MM.1S (cell line): Measurements from ENCODE around the gene PILRA.
A peak's percentile ranks its signal among the peaks of the same experiment; 100 is the strongest.

Experiments
- DNase-seq: peaks from one replicate; pipeline ENCODE4 v3.0.0-alpha.2; 2015
- H2AFZ ChIP-seq: fragments of 300-600 bp; sonication (generic); 2 replicates; pipeline ENCODE4 v1.6.0; 2016; ENCODE audit warnings: antibody characterized with exemption, low read length
- H3F3A ChIP-seq: fragments of 300-600 bp; sonication (generic); 2 replicates; pipeline ENCODE4 v1.6.1; 2016; ENCODE audit warnings: mild to moderate bottlenecking, antibody characterized with exemption, low read length, moderate library complexity, mixed read lengths; ENCODE audit not compliant: insufficient read depth
- H3K27ac ChIP-seq: fragments of 300-600 bp; sonication (generic); 2 replicates; pipeline ENCODE4 v1.5.1; 2016; ENCODE audit warnings: mild to moderate bottlenecking, low read length
- H3K27me3 ChIP-seq: fragments of 300-600 bp; sonication (generic); replicated peaks from 2 replicates; pipeline ENCODE4 v1.6.0; 2016; ENCODE audit warnings: low read length; ENCODE audit not compliant: insufficient read depth
- H3K36me3 ChIP-seq: fragments of 300-600 bp; sonication (generic); replicated peaks from 2 replicates; pipeline ENCODE4 v1.6.1; 2016; ENCODE audit warnings: mild to moderate bottlenecking, low read length, mixed read lengths; ENCODE audit not compliant: insufficient read depth
- H3K4me1 ChIP-seq: fragments of 300-600 bp; sonication (generic); 2 replicates; pipeline ENCODE4 v1.6.1; 2016; ENCODE audit warnings: low read length, mixed read lengths
- H3K4me2 ChIP-seq: fragments of 300-600 bp; sonication (generic); 2 replicates; pipeline ENCODE4 v1.6.0; 2016; ENCODE audit warnings: low read depth, low read length
- H3K4me3 ChIP-seq: fragments of 300-600 bp; sonication (generic); 2 replicates; pipeline ENCODE4 v1.5.1; 2016; ENCODE audit warnings: low read length, mixed read lengths
- H3K79me2 ChIP-seq: fragments of 300-600 bp; sonication (generic); 2 replicates; pipeline ENCODE4 v1.6.1; 2016; ENCODE audit warnings: mixed run types, low read length, mixed read lengths
- H3K9ac ChIP-seq: fragments of 300-600 bp; sonication (generic); 2 replicates; pipeline ENCODE4 v1.6.1; 2016; ENCODE audit warnings: low read length, mixed read lengths
- H3K9me2 ChIP-seq: fragments of 300-600 bp; sonication (generic); replicated peaks from 2 replicates; pipeline ENCODE4 v1.6.1; 2016; ENCODE audit warnings: mild to moderate bottlenecking, low read length, mixed read lengths; ENCODE audit not compliant: insufficient read depth
- H3K9me3 ChIP-seq: fragments of 300-600 bp; sonication (generic); replicated peaks from 2 replicates; pipeline ENCODE4 v1.6.1; 2016; ENCODE audit warnings: mild to moderate bottlenecking, low read length, mixed read lengths; ENCODE audit not compliant: insufficient read depth
- H4K20me1 ChIP-seq: fragments of 300-600 bp; sonication (generic); 2 replicates; pipeline ENCODE4 v1.6.1; 2016; ENCODE audit warnings: mild to moderate bottlenecking, low read length, moderate library complexity, mixed read lengths; ENCODE audit not compliant: insufficient read depth
- CTCF ChIP-seq: fragments of 300-600 bp; sonication (generic); IDR thresholded peaks from 2 replicates; pipeline ENCODE4 v1.5.1; 2016; ENCODE audit warnings: antibody characterized with exemption, low read length, mixed read lengths
- EZH2 ChIP-seq: fragments of 300-600 bp; sonication (generic); optimal IDR thresholded peaks from 2 replicates; pipeline ENCODE3; 2017; ENCODE audit warnings: low read depth, mild to moderate bottlenecking, antibody characterized with exemption, low read length, mixed read lengths
- EZH2phosphoT487 ChIP-seq: fragments of 300-600 bp; sonication (generic); IDR thresholded peaks from 2 replicates; pipeline ENCODE4 v1.6.1; 2018; ENCODE audit warnings: antibody characterized with exemption, low read length

PILRA gene

DNA sequence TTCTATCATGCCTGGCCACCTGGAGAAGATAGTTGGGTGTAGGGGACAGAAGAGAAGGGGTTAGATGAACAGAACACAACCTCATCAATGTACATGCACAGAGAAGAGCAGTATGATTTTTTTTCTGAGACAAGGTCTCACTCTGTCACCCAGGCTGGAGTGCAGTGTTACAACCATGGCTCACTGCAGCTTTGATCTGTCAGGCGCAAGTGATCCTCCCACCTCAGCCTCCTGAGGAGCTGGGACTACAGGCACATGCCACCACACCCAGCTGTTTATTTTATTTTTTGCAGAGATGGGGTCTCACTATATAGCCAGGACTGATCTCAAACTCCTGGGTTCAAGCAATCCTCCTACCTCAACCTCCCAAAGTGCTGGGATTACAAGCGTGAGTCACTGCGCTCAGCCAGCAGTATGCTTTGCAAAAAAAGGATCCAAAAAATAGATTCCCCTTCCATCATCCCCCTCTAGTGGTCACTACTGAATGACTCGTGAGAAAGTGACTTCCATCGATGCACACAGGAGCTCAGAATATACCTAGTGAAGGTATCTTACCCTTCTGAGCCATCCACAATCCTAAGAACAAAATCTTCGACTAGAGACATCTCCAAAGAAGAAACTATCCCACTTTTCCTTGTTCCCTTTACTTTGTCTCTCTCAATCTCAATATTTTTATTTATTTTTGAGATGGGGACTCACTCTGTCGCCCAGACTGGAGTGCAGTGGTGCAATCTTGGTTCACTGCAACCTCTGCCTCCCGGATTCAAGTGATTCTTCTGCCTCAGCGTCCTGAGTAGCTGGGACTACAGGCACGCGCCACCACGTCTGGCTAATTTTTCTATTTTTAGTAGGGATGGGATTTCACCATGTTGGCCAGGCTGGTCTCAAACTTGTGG lies 34.2 kb downstream of the PILRA start:
- Histone ChIP-seq H3K36me3 (no peaks in the 10 kb centered on the region), H3K27me3 (no peaks in the 10 kb centered on the region), H3K9me3 (no peaks in the 10 kb centered on the region), H3F3A (no peaks in the 10 kb centered on the region), H3K4me1 (no peaks in the 10 kb centered on the region), H4K20me1 (no peaks in the 10 kb centered on the region), H3K4me2 (no peak overlapping the region), H3K9me2 (no peaks in the 10 kb centered on the region), H2AFZ (no peak overlapping the region), H3K4me3 (no peak overlapping the region), H3K79me2 (no peaks in the 10 kb centered on the region), H3K9ac (no peak overlapping the region), H3K27ac (no peak overlapping the region)
- TF ChIP-seq EZH2phosphoT487: no peak
- peak; percentile 69 for TF ChIP-seq CTCF
- peak; percentile 74 for DNase-seq

GRCh38 chr7:100411101-100411500 lies 37.8 kb downstream of the PILRA start:
- Histone ChIP-seq H3K9ac (no peak overlapping the region), H3K4me3 (no peak overlapping the region), H2AFZ (no peak overlapping the region), H3K9me2 (no peaks in the 10 kb centered on the region), H3K4me2 (no peak overlapping the region), H3K36me3 (no peaks in the 10 kb centered on the region), H3K79me2 (no peaks in the 10 kb centered on the region), H3K27ac (no peak overlapping the region), H4K20me1 (no peaks in the 10 kb centered on the region), H3K27me3 (no peaks in the 10 kb centered on the region), H3F3A (no peaks in the 10 kb centered on the region), H3K4me1 (peaks cover 16% of the 10 kb centered on the region), H3K9me3 (no peaks in the 10 kb centered on the region)
- DNase-seq: no peak
- TF ChIP-seq CTCF (no peak), EZH2phosphoT487 (no peak), EZH2 (no peak)

GRCh38 chr7:100413346-100413745 lies 40.1 kb downstream of the PILRA start:
- Histone ChIP-seq H2AFZ (peak overlapping the region; percentile 57), H3K27ac (peak overlapping the region; percentile 1; the same call in 1 of the 2 replicates), H3K4me3 (no peak overlapping the region), H3K9ac (no peak overlapping the region), H3K4me1 (peaks cover 16% of the 10 kb centered on the region), H3K4me2 (peak overlapping the region; percentile 46; the same call in 1 of the 2 replicates), H3K9me3 (no peaks in the 10 kb centered on the region), H3F3A (no peaks in the 10 kb centered on the region), H4K20me1 (no peaks in the 10 kb centered on the region), H3K9me2 (no peaks in the 10 kb centered on the region), H3K36me3 (no peaks in the 10 kb centered on the region), H3K79me2 (no peaks in the 10 kb centered on the region), H3K27me3 (no peaks in the 10 kb centered on the region)
- TF ChIP-seq EZH2 (no peak), CTCF (no peak), EZH2phosphoT487 (no peak)
- no peak for DNase-seq
